ENCODE results near the gene FBN1.

DNA sequence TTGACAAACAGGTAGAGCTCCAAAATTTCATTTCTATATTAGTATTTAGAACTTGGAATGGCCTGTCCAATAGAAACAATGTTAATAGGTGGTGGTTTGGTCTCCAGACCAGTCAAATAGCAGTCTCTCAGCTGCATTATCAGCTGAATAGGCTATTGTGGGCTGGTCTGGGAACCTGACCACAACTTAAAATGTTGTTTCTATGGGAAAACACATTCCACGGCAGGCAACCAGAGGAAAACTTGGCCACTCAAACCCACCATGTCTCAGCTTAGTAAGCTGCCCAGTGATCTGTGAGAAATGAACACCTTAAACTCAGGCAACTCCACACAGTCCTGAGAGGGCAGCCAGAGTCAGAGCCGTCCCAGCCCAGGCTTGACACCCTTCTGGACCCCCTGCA, 20.4 kb downstream of the FBN1 start:
- no peak for TF ChIP-seq EZH2phosphoT487 (IDR thresholded peaks at IDR 0.05; ENCODE audit: borderline replicate concordance, low read length)
- TF ChIP-seq CTCF (conservative IDR thresholded peaks at IDR 0.05; ENCODE audit: low read depth, low read length) = no peak
